K562 (cell line): ENCODE measurements around the gene GGT1. TPM values are rescaled to one million over a fixed set of nuclear protein-coding genes. Genes with fewer than 3 reads are reported as not detected.

ENCODE experiments used
- ARID2 ChIP-seq: fragments of 450-650 bp; IDR thresholded peaks from 2 replicates; pipeline ENCODE4 v1.6.1; 2017; ENCODE audit warnings: antibody characterized with exemption, mild to moderate bottlenecking
- ARNT ChIP-seq, 2 experiments: fragments of 450-650 bp; IDR thresholded peaks; 2 replicates each; pipeline ENCODE4 v1.6.1; 2016; ENCODE audit warnings: mild to moderate bottlenecking in 1 of 2
- EGR1 ChIP-seq: fragments of 450-650 bp; conservative IDR thresholded peaks from 2 replicates; pipeline ENCODE4 v1.6.1; 2017; ENCODE audit warnings: mild to moderate bottlenecking
- EP400 ChIP-seq: fragments of 450-650 bp; IDR thresholded peaks from 2 replicates; pipeline ENCODE4 v1.6.1; 2017; ENCODE audit warnings: antibody characterized with exemption, mild to moderate bottlenecking, moderate library complexity
- HDGF ChIP-seq: fragments of 450-650 bp; IDR thresholded peaks from 2 replicates; pipeline ENCODE4 v1.6.1; 2016
- NBN ChIP-seq: fragments of 450-650 bp; IDR thresholded peaks from 2 replicates; pipeline ENCODE4 v1.6.1; 2016; ENCODE audit warnings: low read depth, mild to moderate bottlenecking
- THRAP3 ChIP-seq: fragments of 450-650 bp; IDR thresholded peaks from 2 replicates; pipeline ENCODE4 v1.6.1; 2016; ENCODE audit warnings: mild to moderate bottlenecking, inconsistent platforms, borderline replicate concordance
- TRIM24 ChIP-seq, 2 experiments: fragments of 450-650 bp; IDR thresholded peaks; 2 replicates each; pipeline ENCODE4 v1.6.1; 2016
- ZNF766 ChIP-seq: fragments of 200-800 bp; sonication (Bioruptor generic); conservative IDR thresholded peaks from 2 replicates; pipeline ENCODE4 v1.6.1; 2016; ENCODE audit warnings: missing genetic modification characterization, missing compliant biosample characterization
- polyA plus RNA-seq, 8 experiments: library from polyadenylated mRNA; depleted of rRNA in 4 of 8; stranded (reverse) in 5 of 8; unstranded in 3 of 8; fragments of >200 nt; fragmentation: Nextera tagmentation in 2 of 8; fragmentation: Illumina TruSeq in 1 of 8; extraction: Ambion mirVana in 2 of 8; extraction: Trizol in 1 of 8; gene quantifications; 2 replicates each; pipeline versions ENCODE4 v1.2.1 to v1.2.3, GENCODE V29; 2011 to 2014; ENCODE audit warnings: inconsistent platforms in 1 of 8, missing spikeins in 1 of 8
- total RNA-seq, 7 experiments: library from RNA; depleted of rRNA in 6 of 7; stranded (reverse); fragments of >200 nt in 6 of 7; fragmentation: Illumina TruSeq in 2 of 7; extraction: Trizol in 2 of 7; gene quantifications; 2 replicates each; pipeline versions ENCODE4 v1.2.1 to v1.2.3, GENCODE V29; 2011 to 2021; ENCODE audit warnings: low replicate concordance in 1 of 7
- TF ChIP-seq, protein P1 (sequence below), 2 experiments: fragments of 450-650 bp; conservative IDR thresholded peaks; 2 replicates each; pipeline ENCODE4 v1.6.1; 2017; ENCODE audit warnings: mild to moderate bottlenecking in 2 of 2, moderate library complexity in 2 of 2
- TF ChIP-seq, protein P2 (sequence below): fragments of 450-650 bp; IDR thresholded peaks from 2 replicates; pipeline ENCODE4 v1.7.0; 2016; ENCODE audit warnings: borderline replicate concordance
- TF ChIP-seq, protein P3 (sequence below): fragments of 450-650 bp; formaldehyde crosslinking; conservative IDR thresholded peaks from 2 replicates; pipeline ENCODE4 v1.4.0; 2022; ENCODE audit warnings: mild to moderate bottlenecking, missing genetic modification characterization
- TF ChIP-seq, protein P4 (sequence below): fragments of 450-650 bp; formaldehyde crosslinking; IDR thresholded peaks from 2 replicates; pipeline ENCODE4 v1.4.0; 2022; ENCODE audit warnings: missing genetic modification characterization
- TF ChIP-seq, protein P5 (sequence below): sonication (generic); formaldehyde crosslinking; IDR thresholded peaks from 2 replicates; pipeline ENCODE4 v1.8.1; 2023; ENCODE audit warnings: mild to moderate bottlenecking, missing genetic modification reagents

The GGT1 gene
- total and polyA plus RNA-seq, 9 of the 15 experiments (the other 6 are each of a cell fraction or from before 2014, with no cell fraction given) = 0.46 to 11.8 (median 6.9) TPM

DNA sequence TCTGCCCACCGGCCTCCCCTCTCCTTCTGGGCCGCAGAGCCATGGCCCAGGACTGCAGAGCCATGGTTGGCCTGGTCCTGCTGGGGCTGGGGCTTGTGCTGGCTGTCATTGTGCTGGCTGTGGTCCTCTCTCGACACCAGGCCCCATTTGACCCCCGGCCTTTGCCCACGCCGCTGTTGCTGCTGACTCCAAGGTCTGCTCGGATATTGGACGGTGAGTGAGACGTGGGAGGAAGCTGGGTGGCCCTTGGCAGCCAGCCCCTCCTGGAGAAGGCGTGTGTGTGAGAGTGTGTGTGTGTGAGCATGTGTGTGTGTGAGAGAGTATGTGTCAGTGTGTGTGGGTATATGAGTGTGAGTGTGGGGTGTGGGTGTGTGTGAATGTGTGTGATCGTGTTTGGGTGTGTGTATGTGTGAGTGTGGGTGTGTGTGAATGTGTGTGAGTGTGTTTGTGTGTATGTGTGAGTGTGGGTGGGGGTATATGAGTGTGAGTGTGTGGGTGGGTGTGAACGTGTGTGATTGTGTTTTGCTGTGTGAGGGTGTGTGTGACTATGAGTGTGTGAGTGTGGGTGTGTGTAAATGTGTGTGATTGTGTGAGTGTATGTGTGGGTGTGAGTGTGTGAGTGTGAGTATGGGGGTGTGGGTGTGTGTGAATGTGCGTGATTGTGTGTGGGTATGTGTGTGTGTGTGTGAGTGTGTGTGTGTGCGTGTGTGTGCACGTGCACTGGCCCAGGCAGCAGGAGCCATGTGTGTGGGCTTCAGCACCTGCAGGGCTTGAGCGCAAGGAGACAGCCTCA is 30.4 kb downstream of the GGT1 start (continued):
- TF ChIP-seq THRAP3 (peak; percentile 93), ZNF766 (CRISPR knock-in tag) (0 out of 2 replicates have a peak, but pooled peaks have one; percentile 25), EGR1 (peak; percentile 73), HDGF (peak; percentile 93), ARID2 (peak; percentile 33; the same call in 1 of the 2 replicates), NBN (0 out of 2 replicates have a peak, but pooled peaks have one; percentile 28), ARNT (IDR thresholded peaks at IDR 0.05) (peak in 1 of 2 experiments; percentile 64; a peak in 1 of 4 replicates), TRIM24 (IDR thresholded peaks at IDR 0.05) (peak in 1 of 2 experiments; percentile 34; a peak in 1 of 4 replicates), EP400 (peak; percentile 36; the same call in 1 of the 2 replicates)
- TF ChIP-seq, protein P1, sequence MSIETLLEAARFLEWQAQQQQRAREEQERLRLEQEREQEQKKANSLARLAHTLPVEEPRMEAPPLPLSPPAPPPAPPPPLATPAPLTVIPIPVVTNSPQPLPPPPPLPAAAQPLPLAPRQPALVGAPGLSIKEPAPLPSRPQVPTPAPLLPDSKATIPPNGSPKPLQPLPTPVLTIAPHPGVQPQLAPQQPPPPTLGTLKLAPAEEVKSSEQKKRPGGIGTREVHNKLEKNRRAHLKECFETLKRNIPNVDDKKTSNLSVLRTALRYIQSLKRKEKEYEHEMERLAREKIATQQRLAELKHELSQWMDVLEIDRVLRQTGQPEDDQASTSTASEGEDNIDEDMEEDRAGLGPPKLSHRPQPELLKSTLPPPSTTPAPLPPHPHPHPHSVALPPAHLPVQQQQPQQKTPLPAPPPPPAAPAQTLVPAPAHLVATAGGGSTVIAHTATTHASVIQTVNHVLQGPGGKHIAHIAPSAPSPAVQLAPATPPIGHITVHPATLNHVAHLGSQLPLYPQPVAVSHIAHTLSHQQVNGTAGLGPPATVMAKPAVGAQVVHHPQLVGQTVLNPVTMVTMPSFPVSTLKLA (conservative IDR thresholded peaks at IDR 0.05) = 0 out of 4 replicates have a peak, but pooled peaks of 1 of the 2 experiments have one; percentile 24
- TF ChIP-seq, protein P2, sequence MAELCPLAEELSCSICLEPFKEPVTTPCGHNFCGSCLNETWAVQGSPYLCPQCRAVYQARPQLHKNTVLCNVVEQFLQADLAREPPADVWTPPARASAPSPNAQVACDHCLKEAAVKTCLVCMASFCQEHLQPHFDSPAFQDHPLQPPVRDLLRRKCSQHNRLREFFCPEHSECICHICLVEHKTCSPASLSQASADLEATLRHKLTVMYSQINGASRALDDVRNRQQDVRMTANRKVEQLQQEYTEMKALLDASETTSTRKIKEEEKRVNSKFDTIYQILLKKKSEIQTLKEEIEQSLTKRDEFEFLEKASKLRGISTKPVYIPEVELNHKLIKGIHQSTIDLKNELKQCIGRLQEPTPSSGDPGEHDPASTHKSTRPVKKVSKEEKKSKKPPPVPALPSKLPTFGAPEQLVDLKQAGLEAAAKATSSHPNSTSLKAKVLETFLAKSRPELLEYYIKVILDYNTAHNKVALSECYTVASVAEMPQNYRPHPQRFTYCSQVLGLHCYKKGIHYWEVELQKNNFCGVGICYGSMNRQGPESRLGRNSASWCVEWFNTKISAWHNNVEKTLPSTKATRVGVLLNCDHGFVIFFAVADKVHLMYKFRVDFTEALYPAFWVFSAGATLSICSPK = 0 out of 2 replicates have a peak, but pooled peaks have one; percentile 44
- TF ChIP-seq, protein P3, sequence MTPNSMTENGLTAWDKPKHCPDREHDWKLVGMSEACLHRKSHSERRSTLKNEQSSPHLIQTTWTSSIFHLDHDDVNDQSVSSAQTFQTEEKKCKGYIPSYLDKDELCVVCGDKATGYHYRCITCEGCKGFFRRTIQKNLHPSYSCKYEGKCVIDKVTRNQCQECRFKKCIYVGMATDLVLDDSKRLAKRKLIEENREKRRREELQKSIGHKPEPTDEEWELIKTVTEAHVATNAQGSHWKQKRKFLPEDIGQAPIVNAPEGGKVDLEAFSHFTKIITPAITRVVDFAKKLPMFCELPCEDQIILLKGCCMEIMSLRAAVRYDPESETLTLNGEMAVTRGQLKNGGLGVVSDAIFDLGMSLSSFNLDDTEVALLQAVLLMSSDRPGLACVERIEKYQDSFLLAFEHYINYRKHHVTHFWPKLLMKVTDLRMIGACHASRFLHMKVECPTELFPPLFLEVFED (CRISPR knock-in tag) = peak; percentile 74; the same call in 1 of the 2 replicates
- TF ChIP-seq, protein P4, sequence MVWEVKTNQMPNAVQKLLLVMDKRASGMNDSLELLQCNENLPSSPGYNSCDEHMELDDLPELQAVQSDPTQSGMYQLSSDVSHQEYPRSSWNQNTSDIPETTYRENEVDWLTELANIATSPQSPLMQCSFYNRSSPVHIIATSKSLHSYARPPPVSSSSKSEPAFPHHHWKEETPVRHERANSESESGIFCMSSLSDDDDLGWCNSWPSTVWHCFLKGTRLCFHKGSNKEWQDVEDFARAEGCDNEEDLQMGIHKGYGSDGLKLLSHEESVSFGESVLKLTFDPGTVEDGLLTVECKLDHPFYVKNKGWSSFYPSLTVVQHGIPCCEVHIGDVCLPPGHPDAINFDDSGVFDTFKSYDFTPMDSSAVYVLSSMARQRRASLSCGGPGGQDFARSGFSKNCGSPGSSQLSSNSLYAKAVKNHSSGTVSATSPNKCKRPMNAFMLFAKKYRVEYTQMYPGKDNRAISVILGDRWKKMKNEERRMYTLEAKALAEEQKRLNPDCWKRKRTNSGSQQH (CRISPR knock-in tag) = peak; percentile 87
- TF ChIP-seq, protein P5, sequence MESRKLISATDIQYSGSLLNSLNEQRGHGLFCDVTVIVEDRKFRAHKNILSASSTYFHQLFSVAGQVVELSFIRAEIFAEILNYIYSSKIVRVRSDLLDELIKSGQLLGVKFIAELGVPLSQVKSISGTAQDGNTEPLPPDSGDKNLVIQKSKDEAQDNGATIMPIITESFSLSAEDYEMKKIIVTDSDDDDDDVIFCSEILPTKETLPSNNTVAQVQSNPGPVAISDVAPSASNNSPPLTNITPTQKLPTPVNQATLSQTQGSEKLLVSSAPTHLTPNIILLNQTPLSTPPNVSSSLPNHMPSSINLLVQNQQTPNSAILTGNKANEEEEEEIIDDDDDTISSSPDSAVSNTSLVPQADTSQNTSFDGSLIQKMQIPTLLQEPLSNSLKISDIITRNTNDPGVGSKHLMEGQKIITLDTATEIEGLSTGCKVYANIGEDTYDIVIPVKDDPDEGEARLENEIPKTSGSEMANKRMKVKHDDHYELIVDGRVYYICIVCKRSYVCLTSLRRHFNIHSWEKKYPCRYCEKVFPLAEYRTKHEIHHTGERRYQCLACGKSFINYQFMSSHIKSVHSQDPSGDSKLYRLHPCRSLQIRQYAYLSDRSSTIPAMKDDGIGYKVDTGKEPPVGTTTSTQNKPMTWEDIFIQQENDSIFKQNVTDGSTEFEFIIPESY (CRISPR knock-in tag) = peak; percentile 37; the same call in 1 of the 2 replicates
